Esophagus muscularis mucosa (tissue), 4 donors: Measurements from ENCODE around the gene CAMTA1. TPM values are rescaled to one million over a fixed set of nuclear protein-coding genes. Genes with fewer than 3 reads are reported as not detected.

Experiments
- DNase-seq: peaks from one replicate; pipeline ENCODE4 v3.0.0-alpha.2; 2017; ENCODE audit errors: extremely low spot score
- H3K27ac ChIP-seq, 4 donors: fragments of 200-600 bp; sonication (generic); replicated peaks in 1 of 4; 1 replicate in 3 of 4; 2 replicates in 1 of 4; pipeline ENCODE4 v1.5.1; 2016 to 2019; ENCODE audit warnings: mild to moderate bottlenecking in 1 of 4
- H3K27me3 ChIP-seq, 4 donors: fragments of 200-600 bp; sonication (generic); one replicate each; pipeline versions ENCODE4 v1.5.1 to v1.6.0; 2016 to 2019
- H3K36me3 ChIP-seq, 4 donors: fragments of 200-600 bp; sonication (generic); one replicate each; pipeline ENCODE4 v1.5.1; 2016 to 2019
- H3K4me1 ChIP-seq, 4 donors: fragments of 200-600 bp; sonication (generic); one replicate each; pipeline ENCODE4 v1.5.1; 2016 to 2019
- H3K4me3 ChIP-seq, 4 donors: fragments of 200-600 bp; sonication (generic); 1 replicate in 2 of 4; 2 replicates in 2 of 4; pipeline ENCODE4 v1.5.1; 2016 to 2019; ENCODE audit warnings: mild to moderate bottlenecking in 4 of 4, moderate library complexity in 1 of 4
- H3K9me3 ChIP-seq, 4 donors: fragments of 200-600 bp; sonication (generic); 1 replicate in 3 of 4; 2 replicates in 1 of 4; pipeline ENCODE4 v1.5.1; 2016 to 2019
- EP300 ChIP-seq: sonication (generic); formaldehyde crosslinking; IDR thresholded peaks from one replicate; pipeline ENCODE4 v1.6.1; 2017; ENCODE audit warnings: antibody characterized with exemption
- POLR2A ChIP-seq: fragments of 450-650 bp; IDR thresholded peaks from one replicate; pipeline ENCODE4 v1.6.1; 2017; ENCODE audit warnings: antibody characterized with exemption, moderate library complexity, mild to moderate bottlenecking, low read depth
- POLR2AphosphoS5 ChIP-seq, 2 donors: sonication (generic); formaldehyde crosslinking; IDR thresholded peaks; one replicate each; pipeline ENCODE4 v1.6.1; 2017; ENCODE audit warnings: antibody characterized with exemption in 2 of 2
- WGBS: methylation state at CpG from one replicate; pipeline ENCODE4 v1.1.5; 2018; 5-methylcytosine and 5-hydroxymethylcytosine counted together
- intact Hi-C: fragments of 100-400 bp; cut with DNase I; formaldehyde crosslinking; loops from one replicate; pipeline ENCODE4 v1.15.1; 2023
- total RNA-seq, 4 donors: library from RNA; depleted of rRNA; stranded (reverse); fragments of >200 nt; gene quantifications; one replicate each; pipeline versions ENCODE4 v1.1.0 to v1.2.1, GENCODE V29; 2016
- TF ChIP-seq, protein P1 (sequence below), 3 experiments: fragments of 200-600 bp in 2 of 3; fragments of 450-650 bp in 1 of 3; sonication (generic) in 2 of 3; IDR thresholded peaks; one replicate each; pipeline ENCODE4 v1.5.1; 2017 to 2019; ENCODE audit warnings: antibody characterized with exemption in 3 of 3, mild to moderate bottlenecking in 2 of 3, moderate library complexity in 1 of 3

The CAMTA1 gene
- total RNA-seq, 4 donors from 2014 or later, result 109 to 226 (median 139) TPM

DNA sequence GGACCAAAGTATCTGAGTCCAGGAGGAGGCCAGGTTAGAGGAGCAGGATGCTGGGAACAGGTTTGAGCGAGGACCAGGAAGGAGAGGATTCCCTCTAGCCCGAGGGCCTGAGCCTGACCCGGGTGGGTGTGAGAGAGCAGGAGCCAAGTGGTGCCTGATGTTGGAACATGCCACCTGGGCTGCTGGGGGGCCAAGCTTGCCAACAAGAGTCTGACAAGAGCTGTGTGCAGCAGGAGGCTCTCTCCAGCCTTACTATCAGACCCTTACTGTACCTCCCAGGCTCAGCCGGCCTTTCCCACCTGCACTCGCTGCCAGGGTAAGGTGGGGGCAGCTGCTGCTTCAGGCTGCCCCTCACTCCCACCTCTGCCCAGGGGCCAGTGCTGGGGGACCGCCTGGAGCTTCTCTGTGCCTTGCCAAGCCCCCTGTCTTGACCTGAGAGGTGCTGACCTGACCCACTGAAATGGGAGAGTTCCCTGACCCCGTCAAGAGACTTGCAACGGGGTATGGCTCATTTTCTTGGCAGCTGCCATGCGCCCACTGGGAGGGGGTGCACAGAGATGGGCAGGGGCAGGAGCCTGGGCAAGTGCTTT lies 826.3 kb downstream of the CAMTA1 start:
- Histone ChIP-seq H3K27me3 (peaks cover 0 to 24% (median 0%) of the 10 kb centered on the region in 4 donors), H3K9me3 (no peaks in the 10 kb centered on the region), H3K27ac (no peak overlapping the region), H3K4me3 (no peak overlapping the region), H3K36me3 (no peaks in the 10 kb centered on the region), H3K4me1 (peaks cover 0 to 11% (median under 1%) of the 10 kb centered on the region in 4 donors)
- intact Hi-C loops, result no loop called here
- WGBS, result 87% methylated on average over 4 of the region's 9 CpGs
- no peak for TF ChIP-seq POLR2A
- no peak for TF ChIP-seq POLR2AphosphoS5 (IDR thresholded peaks at IDR 0.05)
- TF ChIP-seq EP300, result no peak
- TF ChIP-seq, protein P1, sequence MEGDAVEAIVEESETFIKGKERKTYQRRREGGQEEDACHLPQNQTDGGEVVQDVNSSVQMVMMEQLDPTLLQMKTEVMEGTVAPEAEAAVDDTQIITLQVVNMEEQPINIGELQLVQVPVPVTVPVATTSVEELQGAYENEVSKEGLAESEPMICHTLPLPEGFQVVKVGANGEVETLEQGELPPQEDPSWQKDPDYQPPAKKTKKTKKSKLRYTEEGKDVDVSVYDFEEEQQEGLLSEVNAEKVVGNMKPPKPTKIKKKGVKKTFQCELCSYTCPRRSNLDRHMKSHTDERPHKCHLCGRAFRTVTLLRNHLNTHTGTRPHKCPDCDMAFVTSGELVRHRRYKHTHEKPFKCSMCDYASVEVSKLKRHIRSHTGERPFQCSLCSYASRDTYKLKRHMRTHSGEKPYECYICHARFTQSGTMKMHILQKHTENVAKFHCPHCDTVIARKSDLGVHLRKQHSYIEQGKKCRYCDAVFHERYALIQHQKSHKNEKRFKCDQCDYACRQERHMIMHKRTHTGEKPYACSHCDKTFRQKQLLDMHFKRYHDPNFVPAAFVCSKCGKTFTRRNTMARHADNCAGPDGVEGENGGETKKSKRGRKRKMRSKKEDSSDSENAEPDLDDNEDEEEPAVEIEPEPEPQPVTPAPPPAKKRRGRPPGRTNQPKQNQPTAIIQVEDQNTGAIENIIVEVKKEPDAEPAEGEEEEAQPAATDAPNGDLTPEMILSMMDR (IDR thresholded peaks at IDR 0.05), result no peak
- DNase-seq, result no peak

DNA sequence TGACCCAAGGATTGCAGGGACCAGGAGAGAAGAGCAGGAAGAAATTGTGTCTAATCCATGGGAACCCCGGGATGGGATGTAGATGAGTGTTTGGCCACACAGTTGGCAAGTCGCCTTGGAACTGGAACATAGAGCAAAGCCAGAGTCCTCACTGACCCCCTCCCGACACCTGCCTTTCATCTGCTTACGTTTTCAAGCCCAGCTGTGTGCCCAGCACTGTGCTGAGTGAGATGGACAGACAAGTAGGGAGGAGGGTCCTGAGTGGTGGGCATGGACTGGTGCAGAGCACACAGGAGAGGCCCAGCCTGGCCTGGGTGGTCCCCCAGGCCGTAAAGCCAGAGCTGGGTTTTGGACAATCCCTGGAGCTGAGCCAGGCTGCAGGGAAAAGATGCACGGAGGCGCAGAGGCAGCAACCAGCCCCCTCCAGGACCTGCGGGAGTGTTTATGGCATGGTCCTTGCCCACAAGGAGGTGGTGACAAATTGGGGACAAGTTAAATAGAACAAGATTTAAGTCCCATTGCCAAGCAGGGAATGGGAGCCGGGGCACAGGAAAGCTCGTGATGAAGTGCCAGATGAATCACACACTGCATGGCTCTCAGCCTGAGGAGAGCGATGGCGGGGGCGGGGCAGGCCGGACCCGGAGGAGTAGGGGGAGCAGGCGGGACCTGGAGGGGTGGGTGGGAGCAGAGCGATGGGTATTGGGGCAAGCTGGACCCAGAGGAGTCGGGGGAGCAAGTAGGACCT lies 828.0 kb downstream of the CAMTA1 start:
- H3K27ac ChIP-seq, result no peak overlapping the region
- no peaks in the 10 kb centered on the region for H3K9me3 ChIP-seq
- H3K4me3 ChIP-seq, result no peak overlapping the region
- H3K36me3 ChIP-seq, result no peaks in the 10 kb centered on the region
- peaks cover 0 to 15% (median 3%) of the 10 kb centered on the region in 4 donors for H3K4me1 ChIP-seq
- WGBS, result 80% methylated on average over 18 of the region's 18 CpGs
- DNase-seq, result no peak
- TF ChIP-seq, protein P1 (IDR thresholded peaks at IDR 0.05), result no peak
- no peak for TF ChIP-seq POLR2A
- no peak for TF ChIP-seq POLR2AphosphoS5 (IDR thresholded peaks at IDR 0.05)
- TF ChIP-seq EP300, result no peak
- H3K27me3 ChIP-seq, result peaks cover 0 to 24% (median 0%) of the 10 kb centered on the region in 4 donors
- intact Hi-C loops, result no loop called here

DNA sequence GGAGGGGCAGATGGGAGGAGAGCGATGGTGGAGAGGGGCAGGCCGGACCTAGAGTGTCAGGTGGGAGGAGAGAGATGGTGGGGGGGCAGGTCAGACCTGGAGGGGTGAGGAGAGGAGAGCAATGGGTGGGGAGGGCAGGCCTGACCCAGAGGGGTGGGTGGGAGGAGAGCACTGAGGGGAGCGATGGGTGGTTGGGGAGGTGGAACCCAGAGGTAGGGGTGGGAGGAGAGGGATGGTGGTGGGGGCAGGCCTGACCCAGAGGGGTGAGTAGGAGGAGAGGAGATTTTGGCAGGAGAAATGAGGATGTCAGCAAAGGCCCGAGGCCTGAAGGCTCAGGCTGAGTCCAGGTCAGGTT lies 828.6 kb downstream of the CAMTA1 start:
- H3K27me3 ChIP-seq, result peaks cover 0 to 24% (median 0%) of the 10 kb centered on the region in 4 donors
- 88% methylated on average over 4 of the region's 4 CpGs for WGBS
- TF ChIP-seq POLR2AphosphoS5 (IDR thresholded peaks at IDR 0.05) (no peak), EP300 (no peak)
- TF ChIP-seq, protein P1 (IDR thresholded peaks at IDR 0.05), result no peak
- H3K4me1 ChIP-seq, result peaks cover 0 to 15% (median 3%) of the 10 kb centered on the region in 4 donors
- H3K27ac ChIP-seq, result no peak overlapping the region
- H3K36me3 ChIP-seq, result no peaks in the 10 kb centered on the region
- no peak for DNase-seq
- intact Hi-C loops, result no loop called here
- H3K9me3 ChIP-seq, result no peaks in the 10 kb centered on the region
- no peak overlapping the region for H3K4me3 ChIP-seq

- TF ChIP-seq, protein P1 (IDR thresholded peaks at IDR 0.05), result no peak
- TF ChIP-seq POLR2AphosphoS5 (IDR thresholded peaks at IDR 0.05), result no peak
- no peak for TF ChIP-seq EP300
- no peak for TF ChIP-seq POLR2A
- intact Hi-C loops, result no loop called here
- Histone ChIP-seq H3K27me3 (peaks cover 0 to 28% (median 0%) of the 10 kb centered on the region in 4 donors), H3K27ac (no peak overlapping the region), H3K4me1 (peaks cover 0 to 15% (median 3%) of the 10 kb centered on the region in 4 donors), H3K9me3 (no peaks in the 10 kb centered on the region), H3K36me3 (no peaks in the 10 kb centered on the region), H3K4me3 (no peak overlapping the region)
- WGBS, result 49% methylated on average over 9 of the region's 9 CpGs
- no peak for DNase-seq
Observed at GRCh38 chr1:7614576-7615074, 829.4 kb downstream of the CAMTA1 start.
